ENCODE data around the gene RPL10. TPM values are rescaled to one million over a fixed set of nuclear protein-coding genes. Genes with fewer than 3 reads are reported as not detected.

RPL10 gene
- total and polyA plus RNA-seq, 2 of the 13 experiments (the other 11 are each of a cell fraction or from before 2014, with no cell fraction given), result 2,381 to 4,713 TPM

DNA sequence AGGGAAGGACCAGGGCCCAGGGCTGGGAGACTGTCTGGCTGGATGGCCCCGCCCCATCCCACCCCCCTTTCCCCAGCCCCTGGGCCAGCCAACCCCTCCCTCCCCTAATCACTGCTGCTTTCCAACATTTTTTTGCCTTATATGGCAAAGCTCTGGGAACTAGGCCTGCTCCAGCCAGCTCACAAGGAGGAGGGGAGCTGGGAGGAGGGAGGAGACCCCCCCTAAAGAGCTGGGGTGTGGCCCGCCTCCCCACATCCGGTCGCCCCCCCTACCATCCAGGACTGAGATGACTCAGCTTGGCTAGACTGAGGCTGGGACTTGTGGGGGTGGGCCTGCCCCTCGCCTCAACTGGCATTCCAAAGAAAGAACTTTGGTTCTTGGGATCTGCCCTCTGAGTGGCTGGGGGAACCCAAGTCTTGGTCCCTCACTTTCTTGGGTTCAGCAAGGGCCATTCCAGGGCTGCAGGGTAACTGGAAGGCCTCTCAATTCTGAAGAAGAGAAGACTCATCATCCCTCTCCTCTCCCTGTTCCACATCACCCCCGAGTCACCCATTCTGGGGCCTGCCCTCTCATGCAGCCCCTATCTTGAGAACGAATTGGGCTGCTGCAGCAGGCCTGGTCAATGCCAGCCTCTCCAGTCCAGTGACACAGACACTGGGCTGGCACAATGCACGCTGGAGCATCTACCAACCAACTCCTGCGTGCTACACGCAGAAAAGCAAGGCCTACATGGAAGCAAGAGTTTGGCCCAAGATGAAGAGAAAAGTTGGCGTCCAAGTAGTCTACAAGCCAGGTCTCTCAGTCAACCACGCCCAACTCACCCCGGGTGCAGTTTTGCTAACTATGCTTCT lies 28.5 kb upstream of the RPL10 start (continued):
- TF ChIP-seq, protein P1, sequence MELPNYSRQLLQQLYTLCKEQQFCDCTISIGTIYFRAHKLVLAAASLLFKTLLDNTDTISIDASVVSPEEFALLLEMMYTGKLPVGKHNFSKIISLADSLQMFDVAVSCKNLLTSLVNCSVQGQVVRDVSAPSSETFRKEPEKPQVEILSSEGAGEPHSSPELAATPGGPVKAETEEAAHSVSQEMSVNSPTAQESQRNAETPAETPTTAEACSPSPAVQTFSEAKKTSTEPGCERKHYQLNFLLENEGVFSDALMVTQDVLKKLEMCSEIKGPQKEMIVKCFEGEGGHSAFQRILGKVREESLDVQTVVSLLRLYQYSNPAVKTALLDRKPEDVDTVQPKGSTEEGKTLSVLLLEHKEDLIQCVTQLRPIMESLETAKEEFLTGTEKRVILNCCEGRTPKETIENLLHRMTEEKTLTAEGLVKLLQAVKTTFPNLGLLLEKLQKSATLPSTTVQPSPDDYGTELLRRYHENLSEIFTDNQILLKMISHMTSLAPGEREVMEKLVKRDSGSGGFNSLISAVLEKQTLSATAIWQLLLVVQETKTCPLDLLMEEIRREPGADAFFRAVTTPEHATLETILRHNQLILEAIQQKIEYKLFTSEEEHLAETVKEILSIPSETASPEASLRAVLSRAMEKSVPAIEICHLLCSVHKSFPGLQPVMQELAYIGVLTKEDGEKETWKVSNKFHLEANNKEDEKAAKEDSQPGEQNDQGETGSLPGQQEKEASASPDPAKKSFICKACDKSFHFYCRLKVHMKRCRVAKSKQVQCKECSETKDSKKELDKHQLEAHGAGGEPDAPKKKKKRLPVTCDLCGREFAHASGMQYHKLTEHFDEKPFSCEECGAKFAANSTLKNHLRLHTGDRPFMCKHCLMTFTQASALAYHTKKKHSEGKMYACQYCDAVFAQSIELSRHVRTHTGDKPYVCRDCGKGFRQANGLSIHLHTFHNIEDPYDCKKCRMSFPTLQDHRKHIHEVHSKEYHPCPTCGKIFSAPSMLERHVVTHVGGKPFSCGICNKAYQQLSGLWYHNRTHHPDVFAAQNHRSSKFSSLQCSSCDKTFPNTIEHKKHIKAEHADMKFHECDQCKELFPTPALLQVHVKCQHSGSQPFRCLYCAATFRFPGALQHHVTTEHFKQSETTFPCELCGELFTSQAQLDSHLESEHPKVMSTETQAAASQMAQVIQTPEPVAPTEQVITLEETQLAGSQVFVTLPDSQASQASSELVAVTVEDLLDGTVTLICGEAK (IDR thresholded peaks at IDR 0.05), result no peak
- TF ChIP-seq, protein P1 (CRISPR knock-in tag; IDR thresholded peaks at IDR 0.05), result no peak
- no peak for TF ChIP-seq MTF2 (CRISPR knock-in tag; IDR thresholded peaks at IDR 0.05; ENCODE audit: borderline replicate concordance)
- TF ChIP-seq CENPX (CRISPR knock-in tag; IDR thresholded peaks at IDR 0.05), result no peak
- TF ChIP-seq, protein P2, sequence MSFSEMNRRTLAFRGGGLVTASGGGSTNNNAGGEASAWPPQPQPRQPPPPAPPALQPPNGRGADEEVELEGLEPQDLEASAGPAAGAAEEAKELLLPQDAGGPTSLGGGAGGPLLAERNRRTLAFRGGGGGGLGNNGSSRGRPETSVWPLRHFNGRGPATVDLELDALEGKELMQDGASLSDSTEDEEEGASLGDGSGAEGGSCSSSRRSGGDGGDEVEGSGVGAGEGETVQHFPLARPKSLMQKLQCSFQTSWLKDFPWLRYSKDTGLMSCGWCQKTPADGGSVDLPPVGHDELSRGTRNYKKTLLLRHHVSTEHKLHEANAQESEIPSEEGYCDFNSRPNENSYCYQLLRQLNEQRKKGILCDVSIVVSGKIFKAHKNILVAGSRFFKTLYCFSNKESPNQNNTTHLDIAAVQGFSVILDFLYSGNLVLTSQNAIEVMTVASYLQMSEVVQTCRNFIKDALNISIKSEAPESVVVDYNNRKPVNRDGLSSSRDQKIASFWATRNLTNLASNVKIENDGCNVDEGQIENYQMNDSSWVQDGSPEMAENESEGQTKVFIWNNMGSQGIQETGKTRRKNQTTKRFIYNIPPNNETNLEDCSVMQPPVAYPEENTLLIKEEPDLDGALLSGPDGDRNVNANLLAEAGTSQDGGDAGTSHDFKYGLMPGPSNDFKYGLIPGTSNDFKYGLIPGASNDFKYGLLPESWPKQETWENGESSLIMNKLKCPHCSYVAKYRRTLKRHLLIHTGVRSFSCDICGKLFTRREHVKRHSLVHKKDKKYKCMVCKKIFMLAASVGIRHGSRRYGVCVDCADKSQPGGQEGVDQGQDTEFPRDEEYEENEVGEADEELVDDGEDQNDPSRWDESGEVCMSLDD (CRISPR knock-in tag; IDR thresholded peaks at IDR 0.05; ENCODE audit: borderline replicate concordance), result no peak; the same call in 1 of the 2 replicates
- TF ChIP-seq HNRNPL (IDR thresholded peaks at IDR 0.05; ENCODE audit: low read depth, low read length), result no peak
- TF ChIP-seq, protein P3, sequence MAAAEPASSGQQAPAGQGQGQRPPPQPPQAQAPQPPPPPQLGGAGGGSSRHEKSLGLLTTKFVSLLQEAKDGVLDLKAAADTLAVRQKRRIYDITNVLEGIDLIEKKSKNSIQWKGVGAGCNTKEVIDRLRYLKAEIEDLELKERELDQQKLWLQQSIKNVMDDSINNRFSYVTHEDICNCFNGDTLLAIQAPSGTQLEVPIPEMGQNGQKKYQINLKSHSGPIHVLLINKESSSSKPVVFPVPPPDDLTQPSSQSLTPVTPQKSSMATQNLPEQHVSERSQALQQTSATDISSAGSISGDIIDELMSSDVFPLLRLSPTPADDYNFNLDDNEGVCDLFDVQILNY (CRISPR knock-in tag; conservative IDR thresholded peaks at IDR 0.05), result no peak
- TF ChIP-seq, protein P4, sequence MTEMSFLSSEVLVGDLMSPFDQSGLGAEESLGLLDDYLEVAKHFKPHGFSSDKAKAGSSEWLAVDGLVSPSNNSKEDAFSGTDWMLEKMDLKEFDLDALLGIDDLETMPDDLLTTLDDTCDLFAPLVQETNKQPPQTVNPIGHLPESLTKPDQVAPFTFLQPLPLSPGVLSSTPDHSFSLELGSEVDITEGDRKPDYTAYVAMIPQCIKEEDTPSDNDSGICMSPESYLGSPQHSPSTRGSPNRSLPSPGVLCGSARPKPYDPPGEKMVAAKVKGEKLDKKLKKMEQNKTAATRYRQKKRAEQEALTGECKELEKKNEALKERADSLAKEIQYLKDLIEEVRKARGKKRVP (CRISPR knock-in tag; IDR thresholded peaks at IDR 0.05), result no peak
- no peak for TF ChIP-seq ZSCAN9 (CRISPR knock-in tag; IDR thresholded peaks at IDR 0.05; ENCODE audit: borderline replicate concordance)
- TF ChIP-seq KLF9 (CRISPR knock-in tag; IDR thresholded peaks at IDR 0.05; ENCODE audit: low read depth), result no peak
- peak; percentile 29; the same call in 1 of the 2 replicates for TF ChIP-seq ZNF430 (CRISPR knock-in tag; IDR thresholded peaks at IDR 0.05)
- TF ChIP-seq ZEB1 (IDR thresholded peaks at IDR 0.05; ENCODE audit: insufficient replicate concordance, low read depth), result no peak
- TF ChIP-seq ZNF225 (CRISPR knock-in tag; IDR thresholded peaks at IDR 0.05), result no peak
- TF ChIP-seq FOXK1 (CRISPR knock-in tag; IDR thresholded peaks at IDR 0.05; ENCODE audit: borderline replicate concordance, low read depth), result no peak
- no peak for TF ChIP-seq STAT5B (CRISPR knock-in tag; IDR thresholded peaks at IDR 0.05)
- no peak for TF ChIP-seq ISL2 (CRISPR knock-in tag; IDR thresholded peaks at IDR 0.05)

All from HepG2 (cell line).